ENCODE data around the gene ZSWIM4. TPM values are rescaled to one million over a fixed set of nuclear protein-coding genes. Genes with fewer than 3 reads are reported as not detected.

ZSWIM4 gene
- total RNA-seq, 6 experiments from 2014 or later = 5.0 to 6.0 (median 5.2) TPM

GRCh38 chr19:13807421-13808021 lies 12.3 kb downstream of the ZSWIM4 start:
- no peak for DNase-seq
- no peaks in the 10 kb centered on the region for H3K4me1 Mint-ChIP-seq (ENCODE audit: low read depth)

GRCh38 chr19:13808856-13809255 lies 13.6 kb downstream of the ZSWIM4 start:
- H3K27ac Mint-ChIP-seq = no peak overlapping the region
- H3K4me3 Mint-ChIP-seq = no peak overlapping the region
- peaks cover 2% of the 10 kb centered on the region for H3K27me3 Mint-ChIP-seq (ENCODE audit: insufficient read depth)
- H3K9me3 Mint-ChIP-seq = peaks cover 4% of the 10 kb centered on the region; the same call in 1 of the 2 replicates
- H3K4me1 Mint-ChIP-seq (ENCODE audit: low read depth) = no peaks in the 10 kb centered on the region
- no peak for TF ChIP-seq CTCF (IDR thresholded peaks at IDR 0.05)
- H3K36me3 Mint-ChIP-seq (ENCODE audit: low read depth) = peaks cover 17% of the 10 kb centered on the region
- no peak for DNase-seq

More at GRCh38 chr19:13807421-13808021, 12.3 kb downstream of the ZSWIM4 start:
- H3K27ac Mint-ChIP-seq = no peak overlapping the region
- H3K9me3 Mint-ChIP-seq = no peaks in the 10 kb centered on the region
- TF ChIP-seq CTCF (IDR thresholded peaks at IDR 0.05) = no peak
- H3K36me3 Mint-ChIP-seq (ENCODE audit: low read depth) = peaks cover 7% of the 10 kb centered on the region
- H3K27me3 Mint-ChIP-seq (ENCODE audit: insufficient read depth) = peaks cover 2% of the 10 kb centered on the region
- H3K4me3 Mint-ChIP-seq = no peak overlapping the region

GRCh38 chr19:13812544-13812943 lies 17.3 kb downstream of the ZSWIM4 start:
- H3K9me3 Mint-ChIP-seq = peaks cover 4% of the 10 kb centered on the region; the same call in 1 of the 2 replicates
- no peak overlapping the region for H3K4me3 Mint-ChIP-seq
- TF ChIP-seq CTCF (IDR thresholded peaks at IDR 0.05) = no peak
- DNase-seq = no peak
- H3K4me1 Mint-ChIP-seq (ENCODE audit: low read depth) = no peaks in the 10 kb centered on the region
- peaks cover 14% of the 10 kb centered on the region for H3K36me3 Mint-ChIP-seq (ENCODE audit: low read depth)
- H3K27ac Mint-ChIP-seq = no peak overlapping the region
- no peaks in the 10 kb centered on the region; the same call in none of the 2 replicates for H3K27me3 Mint-ChIP-seq (ENCODE audit: insufficient read depth)

- peaks cover 15% of the 10 kb centered on the region for H3K36me3 Mint-ChIP-seq (ENCODE audit: low read depth)
- H3K4me1 Mint-ChIP-seq (ENCODE audit: low read depth) = no peaks in the 10 kb centered on the region
- H3K9me3 Mint-ChIP-seq = peaks cover 4% of the 10 kb centered on the region; the same call in 1 of the 2 replicates
- H3K27ac Mint-ChIP-seq = no peak overlapping the region
- TF ChIP-seq CTCF (IDR thresholded peaks at IDR 0.05) = no peak
- no peaks in the 10 kb centered on the region; the same call in none of the 2 replicates for H3K27me3 Mint-ChIP-seq (ENCODE audit: insufficient read depth)
- H3K4me3 Mint-ChIP-seq = no peak overlapping the region
- DNase-seq = no peak
Observed at GRCh38 chr19:13813147-13813546, 17.9 kb downstream of the ZSWIM4 start.

- Mint-ChIP-seq H3K27ac (no peak overlapping the region), H3K4me1 (ENCODE audit: low read depth) (no peaks in the 10 kb centered on the region), H3K36me3 (ENCODE audit: low read depth) (peaks cover 19% of the 10 kb centered on the region), H3K4me3 (no peak overlapping the region), H3K27me3 (ENCODE audit: insufficient read depth) (no peaks in the 10 kb centered on the region; the same call in none of the 2 replicates), H3K9me3 (peaks cover 4% of the 10 kb centered on the region; the same call in 1 of the 2 replicates)
- DNase-seq = no peak
- TF ChIP-seq CTCF (IDR thresholded peaks at IDR 0.05) = no peak
Observed at GRCh38 chr19:13814550-13814949, 19.3 kb downstream of the ZSWIM4 start.

Data from HFFc6 (cell line).